OCI-LY3 (cell line): Measurements from ENCODE around the gene PCSK5.

Experiments used
- EZH2phosphoT487 ChIP-seq: fragments of 200-600 bp; shearing (Covaris generic); IDR thresholded peaks from 2 replicates; pipeline ENCODE4 v1.6.1; 2018; ENCODE audit warnings: antibody characterized with exemption, mixed run types, low read depth
- TF ChIP-seq, protein P1 (sequence below): fragments of 200-600, 300-600 bp; sonication (generic); IDR thresholded peaks from 2 replicates; pipeline ENCODE4 v1.5.1; 2014; ENCODE audit warnings: antibody characterized with exemption, low read length, low read depth

GRCh38 chr9:76365028-76365427 is 474.6 kb downstream of the PCSK5 start:
- TF ChIP-seq, protein P1, sequence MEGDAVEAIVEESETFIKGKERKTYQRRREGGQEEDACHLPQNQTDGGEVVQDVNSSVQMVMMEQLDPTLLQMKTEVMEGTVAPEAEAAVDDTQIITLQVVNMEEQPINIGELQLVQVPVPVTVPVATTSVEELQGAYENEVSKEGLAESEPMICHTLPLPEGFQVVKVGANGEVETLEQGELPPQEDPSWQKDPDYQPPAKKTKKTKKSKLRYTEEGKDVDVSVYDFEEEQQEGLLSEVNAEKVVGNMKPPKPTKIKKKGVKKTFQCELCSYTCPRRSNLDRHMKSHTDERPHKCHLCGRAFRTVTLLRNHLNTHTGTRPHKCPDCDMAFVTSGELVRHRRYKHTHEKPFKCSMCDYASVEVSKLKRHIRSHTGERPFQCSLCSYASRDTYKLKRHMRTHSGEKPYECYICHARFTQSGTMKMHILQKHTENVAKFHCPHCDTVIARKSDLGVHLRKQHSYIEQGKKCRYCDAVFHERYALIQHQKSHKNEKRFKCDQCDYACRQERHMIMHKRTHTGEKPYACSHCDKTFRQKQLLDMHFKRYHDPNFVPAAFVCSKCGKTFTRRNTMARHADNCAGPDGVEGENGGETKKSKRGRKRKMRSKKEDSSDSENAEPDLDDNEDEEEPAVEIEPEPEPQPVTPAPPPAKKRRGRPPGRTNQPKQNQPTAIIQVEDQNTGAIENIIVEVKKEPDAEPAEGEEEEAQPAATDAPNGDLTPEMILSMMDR = no peak
- no peak for TF ChIP-seq EZH2phosphoT487
